Cardiac septum (tissue), 1 donor: ENCODE data around the gene SV2B. TPM values are rescaled to one million over a fixed set of nuclear protein-coding genes. Genes with fewer than 3 reads are reported as not detected.

Experiments
- DNase-seq: peaks from one replicate; pipeline ENCODE4 v3.0.0-alpha.2; 2020; ENCODE audit warnings: low spot score
- intact Hi-C: fragments of 100-400 bp; cut with DNase I; formaldehyde crosslinking; loops from one replicate; pipeline ENCODE4 v1.14.0; 2022
- total RNA-seq: library from RNA; stranded (reverse); fragmentation: NEBNext Ultra II Directional; extraction: Animal tissue kit (Norgen Biotek cat#: 25700); gene quantifications from one replicate; pipeline ENCODE4 v1.2.1, GENCODE V29; 2021
- donor health status: DM: no; HTN: no; CAD: no.

Gene SV2B
- total RNA-seq, 1 donor from 2014 or later = 3.7 TPM

DNA sequence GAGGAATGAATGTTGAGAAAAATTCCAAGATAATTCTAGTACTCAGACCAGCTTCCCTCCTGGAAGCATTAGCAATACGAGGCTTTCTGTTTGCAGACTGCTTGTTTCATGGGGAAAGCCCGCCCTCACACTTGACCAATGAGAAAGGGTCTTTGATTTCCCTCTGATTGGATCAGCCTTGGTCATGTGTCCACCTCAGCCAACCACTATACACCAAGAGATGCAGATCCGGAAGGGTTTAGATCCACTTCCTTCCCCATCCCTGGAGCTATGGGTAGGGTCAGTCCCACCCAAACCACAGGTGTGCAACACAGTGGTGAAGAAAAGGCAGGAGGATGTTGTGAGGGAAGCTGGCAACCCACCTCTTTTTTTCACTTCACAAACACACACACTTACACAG lies 154.7 kb downstream of the SV2B start:
- no peak for DNase-seq
- intact Hi-C loops = no loop called here

GRCh38 chr15:91255670-91256192 lies 155.7 kb downstream of the SV2B start:
- intact Hi-C loops = no loop called here
- DNase-seq = no peak

GRCh38 chr15:91257746-91258414 lies 157.8 kb downstream of the SV2B start:
- DNase-seq = no peak
- intact Hi-C loops = no loop called here

DNA sequence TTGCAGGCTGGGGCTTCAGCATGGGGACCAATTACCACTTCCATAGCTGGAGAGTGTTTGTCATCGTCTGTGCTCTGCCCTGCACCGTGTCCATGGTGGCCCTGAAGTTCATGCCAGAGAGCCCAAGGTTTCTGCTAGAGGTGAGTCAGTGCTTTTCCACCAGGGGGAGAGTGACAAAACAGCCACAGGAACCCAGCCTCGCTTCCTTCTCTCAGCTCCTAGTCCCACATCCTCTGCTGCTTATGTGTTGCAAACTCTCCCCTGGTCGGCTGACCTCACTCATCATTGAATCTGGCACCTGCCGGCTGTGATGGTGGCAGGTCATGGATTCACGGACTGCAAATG lies 158.3 kb downstream of the SV2B start:
- intact Hi-C loops = no loop called here
- no peak for DNase-seq

DNA sequence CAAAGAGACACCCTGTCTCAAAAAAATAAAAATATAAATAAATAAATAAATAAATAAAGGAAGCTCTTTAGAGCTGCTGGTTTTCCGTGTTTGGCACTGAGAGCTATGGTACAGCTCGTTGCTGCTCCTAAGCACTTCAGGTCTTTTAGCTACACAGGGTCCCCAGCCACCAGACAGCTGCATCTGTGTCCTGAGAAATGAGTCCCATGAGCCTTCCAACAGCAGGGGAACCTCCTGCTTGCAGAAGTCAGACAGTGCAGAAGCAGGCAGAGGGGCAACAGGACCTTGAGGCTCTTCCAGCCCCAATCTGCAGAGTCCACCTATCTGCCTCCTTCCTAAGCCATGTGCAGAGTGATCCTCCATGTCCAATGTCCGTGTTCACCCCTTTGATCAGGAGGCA lies 159.0 kb downstream of the SV2B start:
- intact Hi-C loops = no loop called here
- no peak for DNase-seq

GRCh38 chr15:91261345-91261744 lies 161.3 kb downstream of the SV2B start:
- intact Hi-C loops = no loop called here
- DNase-seq = no peak

GRCh38 chr15:91263632-91264531 lies 163.8 kb downstream of the SV2B start:
- intact Hi-C loops = no loop called here

GRCh38 chr15:91264651-91265351 lies 164.7 kb downstream of the SV2B start:
- intact Hi-C loops = no loop called here
- no peak for DNase-seq

More at GRCh38 chr15:91263632-91264531, 163.8 kb downstream of the SV2B start:
- DNase-seq = no peak

- intact Hi-C loops = no loop called here
- DNase-seq = no peak
Measured at GRCh38 chr15:91265416-91265940, 165.4 kb downstream of the SV2B start.

- intact Hi-C loops = no loop called here
- no peak for DNase-seq
Measured at GRCh38 chr15:91268510-91268909, 168.5 kb downstream of the SV2B start.

GRCh38 chr15:91270747-91271146 lies 170.7 kb downstream of the SV2B start:
- intact Hi-C loops = loop anchor here (2.0 kb wide), 2 partner anchors 216 to 314 kb away; no protein-coding TSS in a partner anchor
- DNase-seq = no peak

DNA sequence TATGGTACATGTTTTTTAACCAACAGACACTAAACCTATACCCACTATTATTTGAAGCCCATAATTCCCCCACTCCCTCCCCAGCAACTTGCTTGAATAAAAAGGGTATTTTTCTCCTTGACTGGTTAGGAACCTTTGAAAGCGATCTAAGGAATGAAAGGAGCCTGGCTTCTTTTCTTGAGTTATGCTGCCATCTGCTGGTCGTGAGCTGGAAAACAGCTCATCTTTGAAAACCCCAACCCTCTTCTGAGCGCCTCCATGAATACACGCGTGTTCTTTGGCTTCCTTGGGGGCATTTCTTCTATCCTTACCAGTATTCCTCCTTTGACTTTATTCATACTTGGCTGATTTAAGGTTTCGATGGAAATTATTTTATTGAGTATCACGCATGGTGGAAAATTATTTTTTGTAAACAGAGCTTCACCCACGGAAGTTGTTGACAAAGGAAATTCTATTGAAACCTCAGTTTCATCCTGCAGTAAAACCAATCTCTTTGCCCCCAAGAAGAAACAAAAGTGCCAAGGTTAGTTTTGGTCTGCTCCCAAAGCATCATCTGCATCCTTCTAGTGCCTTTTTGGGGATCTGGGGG lies 171.6 kb downstream of the SV2B start:
- intact Hi-C loops = loop anchor here (2.0 kb wide), 2 partner anchors 217 to 315 kb away; no protein-coding TSS in a partner anchor
- no peak for DNase-seq

DNA sequence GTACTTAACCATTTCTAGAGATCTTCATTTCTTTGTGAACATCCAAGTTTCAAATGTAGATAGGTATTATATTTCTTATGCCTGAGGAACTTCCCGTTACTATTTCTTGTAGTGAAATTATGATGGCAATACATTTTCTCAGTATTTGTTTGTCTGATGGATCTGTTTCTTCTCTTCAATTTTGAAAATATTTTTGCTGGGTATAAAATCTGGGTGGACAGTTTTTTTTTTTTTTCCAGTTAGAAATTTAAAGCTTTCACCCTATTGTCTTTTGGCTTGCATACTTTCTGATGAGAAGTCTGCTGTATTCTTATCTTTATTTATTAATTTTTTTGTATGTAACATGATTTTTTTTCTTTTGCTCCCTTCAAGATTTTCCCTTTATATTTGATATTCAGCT lies 175.8 kb downstream of the SV2B start:
- intact Hi-C loops = no loop called here

DNA sequence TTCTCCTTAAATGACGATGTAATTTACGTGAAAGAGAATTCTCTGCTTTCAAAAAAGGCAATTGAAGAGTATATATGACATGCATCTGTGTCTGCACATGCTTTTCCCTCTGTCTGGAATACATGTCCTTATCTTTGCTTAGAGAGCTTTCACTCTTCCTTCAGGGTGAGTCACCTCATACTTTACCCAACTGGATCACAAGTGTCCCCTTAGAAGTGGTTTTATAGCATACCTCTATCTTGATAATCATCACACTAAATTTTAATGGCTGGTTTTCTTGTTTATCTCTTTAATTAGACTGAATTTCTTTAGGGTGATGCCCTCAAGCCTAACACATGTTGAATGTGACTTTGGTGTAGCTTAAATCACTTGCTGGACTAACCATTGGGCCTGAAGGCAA lies 178.9 kb downstream of the SV2B start:
- no peak for DNase-seq
- intact Hi-C loops = no loop called here

More for the DNA sequence above, 175.8 kb downstream of the SV2B start:
- no peak for DNase-seq

DNA sequence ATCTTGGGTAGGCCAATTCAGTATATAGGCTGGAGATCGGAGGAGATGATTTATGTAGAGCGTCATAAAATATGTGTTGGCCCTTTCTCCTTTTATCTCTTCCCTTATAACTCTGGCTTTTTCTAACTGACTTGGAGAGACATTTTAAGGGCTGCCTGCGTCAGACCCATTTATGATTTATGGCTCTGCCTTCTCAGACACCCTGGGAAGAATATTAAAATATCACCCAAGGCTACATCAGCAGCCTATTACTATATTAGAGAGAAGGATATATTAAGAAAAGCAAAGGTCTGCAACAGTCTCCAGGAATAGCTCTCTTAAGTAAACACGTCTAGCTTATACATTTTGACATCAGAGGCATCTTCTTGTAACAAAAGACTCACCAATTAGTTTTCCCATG lies 179.4 kb downstream of the SV2B start:
- DNase-seq = no peak
- intact Hi-C loops = no loop called here

GRCh38 chr15:91281947-91282346 lies 181.9 kb downstream of the SV2B start:
- intact Hi-C loops = no loop called here
- DNase-seq = no peak

GRCh38 chr15:91282486-91282885 lies 182.4 kb downstream of the SV2B start:
- no peak for DNase-seq
- intact Hi-C loops = no loop called here

- intact Hi-C loops = no loop called here
- no peak for DNase-seq
Measured at GRCh38 chr15:91283155-91283554, 183.1 kb downstream of the SV2B start.

GRCh38 chr15:91284758-91285466 lies 184.9 kb downstream of the SV2B start:
- DNase-seq = no peak
- intact Hi-C loops = no loop called here
